K562 (cell line): ENCODE measurements around the gene MAP2K6. TPM values are rescaled to one million over a fixed set of nuclear protein-coding genes. Genes with fewer than 3 reads are reported as not detected.

Experiments used
- ATAC-seq: fragments of 200-7000 bp; cut with Tn5 transposase; 3 replicates; pipeline ENCODE4 v1.9.1; 2020; ENCODE audit warnings: moderate library complexity
- BruUV-seq: library from RNA; stranded (reverse); fragments of 400-500 nt; replicated peaks from 2 replicates; lab custom pipeline; 2021; lab: Mats Ljungman, UMichigan
- CTCF ChIA-PET: fragments of 300-600 bp; formaldehyde crosslinking; extraction: SDS; loops from one replicate; lab custom pipeline; 2021; ENCODE audit warnings: low intra/inter-chr PET ratio; lab: Yijun Ruan, JAX
- POLR2A ChIA-PET: fragments of 300-600, 350-650 bp; sonication (Branson Sonifier 250); formaldehyde crosslinking; extraction: SDS; loops from one replicate; lab custom pipeline; 2021; ENCODE audit warnings: antibody characterized with exemption, inconsistent platforms; lab: Yijun Ruan, JAX
- DNase-seq, 4 experiments: peaks; one replicate each; pipeline versions ENCODE4 v3.0.0 to v3.0.0-alpha.2; 2011 to 2018; ENCODE audit warnings: low spot score in 3 of 4, mixed read lengths in 3 of 4; ENCODE audit errors: extremely low read depth in 1 of 4
- FAIRE-seq: peaks from 2 replicates; lab custom pipeline; 2011; peaks lifted over from hg19 to GRCh38; lab: Jason Lieb, UNC
- H2AFZ ChIP-seq: 2 replicates; pipeline ENCODE4 v1.6.0; 2011; ENCODE audit warnings: low read depth, low read length, control low read depth, inconsistent platforms
- H3K27ac ChIP-seq: fragments of 200-600 bp; 3 replicates; pipeline ENCODE4 v1.8.0; 2011; ENCODE audit warnings: low read depth, mild to moderate bottlenecking, control low read depth, inconsistent platforms, low read length, moderate library complexity, mixed read lengths; ENCODE audit errors: extremely low read depth
- H3K27me3 ChIP-seq, 2 experiments: fragments of 300-600 bp in 1 of 2; 2 replicates in 1 of 2; 3 replicates in 1 of 2; pipeline versions ENCODE4 v1.6.0 to v1.8.0; 2011; ENCODE audit warnings: inconsistent platforms in 2 of 2, low read length in 2 of 2, mild to moderate bottlenecking in 1 of 2, mixed read lengths in 1 of 2, moderate library complexity in 1 of 2; ENCODE audit not compliant: control insufficient read depth in 2 of 2, insufficient read depth in 2 of 2
- H3K36me3 ChIP-seq: fragments of 300-600 bp; 3 replicates; pipeline ENCODE4 v1.8.0; 2011; ENCODE audit warnings: mild to moderate bottlenecking, low read length, inconsistent platforms; ENCODE audit not compliant: control insufficient read depth, insufficient read depth
- H3K4me1 ChIP-seq, 2 experiments: fragments of 200-600 bp in 1 of 2; replicated peaks in 1 of 2; 2 replicates in 1 of 2; 3 replicates in 1 of 2; pipeline versions ENCODE4 v1.5.1 to v1.8.0; 2011; ENCODE audit warnings: inconsistent platforms in 2 of 2, low read length in 2 of 2, mild to moderate bottlenecking in 1 of 2, mixed read lengths in 1 of 2, moderate library complexity in 1 of 2; ENCODE audit not compliant: control insufficient read depth in 2 of 2, insufficient read depth in 2 of 2
- H3K4me2 ChIP-seq: 2 replicates; pipeline ENCODE4 v1.6.1; 2011; ENCODE audit warnings: low read length, control low read depth, inconsistent platforms, mixed read lengths; ENCODE audit not compliant: insufficient read depth
- H3K4me3 ChIP-seq: fragments of 200-600 bp; sonication (generic), shearing (Covaris generic); 2 replicates; pipeline ENCODE4 v1.5.1; 2016; ENCODE audit warnings: control low read depth, inconsistent platforms
- H3K79me2 ChIP-seq: fragments of 200-600 bp; 3 replicates; pipeline ENCODE4 v1.8.0; 2011; ENCODE audit warnings: low read length, inconsistent platforms; ENCODE audit not compliant: control insufficient read depth, insufficient read depth
- H3K9ac ChIP-seq, 2 experiments: 2 replicates each; pipeline versions ENCODE4 v1.6.0 to v1.6.1; 2011; ENCODE audit warnings: low read depth in 2 of 2, low read length in 2 of 2, control low read depth in 1 of 2, inconsistent platforms in 1 of 2, mild to moderate bottlenecking in 1 of 2, mixed read lengths in 1 of 2; ENCODE audit not compliant: insufficient read depth in 1 of 2
- H3K9me1 ChIP-seq: one replicate; pipeline ENCODE4 v1.6.0; 2011; ENCODE audit warnings: inconsistent platforms, mild to moderate bottlenecking, low read length, moderate library complexity; ENCODE audit not compliant: control insufficient read depth, insufficient read depth
- H3K9me3 ChIP-seq: replicated peaks from 2 replicates; pipeline ENCODE4 v1.5.1; 2011; ENCODE audit warnings: low read depth, low read length, inconsistent platforms; ENCODE audit not compliant: control insufficient read depth, insufficient read depth
- H4K20me1 ChIP-seq: replicated peaks from 2 replicates; pipeline ENCODE4 v1.6.1; 2011; ENCODE audit warnings: low read length, inconsistent platforms, mixed read lengths; ENCODE audit not compliant: control insufficient read depth, insufficient read depth
- HDAC3 ChIP-seq: fragments of 450-650 bp; IDR thresholded peaks from 2 replicates; pipeline ENCODE4 v1.6.1; 2018; ENCODE audit warnings: borderline replicate concordance, mild to moderate bottlenecking, moderate library complexity; ENCODE audit not compliant: partially characterized antibody
- MAZ ChIP-seq, 2 experiments: fragments of 450-650 bp in 1 of 2; sonication (generic) in 1 of 2; formaldehyde crosslinking; IDR thresholded peaks in 1 of 2; conservative IDR thresholded peaks in 1 of 2; 2 replicates each; pipeline versions ENCODE4 v1.4.0 to v1.5.0; 2020; ENCODE audit warnings: mild to moderate bottlenecking in 1 of 2, missing genetic modification reagents in 1 of 2
- MCM5 ChIP-seq: fragments of 450-650 bp; IDR thresholded peaks from 2 replicates; pipeline ENCODE4 v1.6.1; 2016; ENCODE audit warnings: low read depth
- MIER1 ChIP-seq: fragments of 450-650 bp; IDR thresholded peaks from 2 replicates; pipeline ENCODE4 v1.6.1; 2016; ENCODE audit warnings: antibody characterized with exemption, mild to moderate bottlenecking, low read depth
- NR2C2 ChIP-seq, 2 experiments: fragments of 200-800 bp in 1 of 2; sonication (Bioruptor generic) in 1 of 2; sonication (generic) in 1 of 2; formaldehyde crosslinking in 1 of 2; IDR thresholded peaks; 2 replicates each; pipeline versions ENCODE4 v1.6.1 to v1.8.0; 2016 to 2022; ENCODE audit warnings: mild to moderate bottlenecking in 1 of 2, missing compliant biosample characterization in 1 of 2, missing genetic modification characterization in 1 of 2, missing genetic modification reagents in 1 of 2
- SRSF9 ChIP-seq: fragments of 200-400 bp; formaldehyde crosslinking; IDR thresholded peaks from 2 replicates; pipeline ENCODE4 v1.6.1; 2017; ENCODE audit warnings: low read depth, low read length, borderline replicate concordance
- TCFL5 ChIP-seq: fragments of 250-450 bp; sonication (Bioruptor Pico); conservative IDR thresholded peaks from 2 replicates; pipeline ENCODE4 v1.6.1; 2021; ENCODE audit warnings: mild to moderate bottlenecking, moderate library complexity, matching md5 sums
- USF2 ChIP-seq: sonication (generic); formaldehyde crosslinking; IDR thresholded peaks from 2 replicates; pipeline ENCODE4 v1.5.0; 2020; ENCODE audit warnings: missing genetic modification reagents
- WGBS: fragments of 100-300 bp; shearing (Covaris generic); methylation state at CpG from one replicate; pipeline ENCODE4 v1.1.6; 2016; ENCODE audit warnings: low coverage, mixed read lengths; ENCODE audit not compliant: insufficient coverage; ENCODE audit errors: missing lambda C conversion rate; 5-methylcytosine and 5-hydroxymethylcytosine counted together
- in situ Hi-C: fragments of 300-500 bp; cut with MboI; formaldehyde crosslinking; loops from 4 replicates; pipeline ENCODE4 v1.15.0; 2018; ENCODE audit warnings: inconsistent platforms, mixed read lengths
- intact Hi-C: fragments of 100-400 bp; cut with micrococcal nuclease; formaldehyde crosslinking; loops from 2 replicates; pipeline ENCODE4 v1.14.2; 2022
- polyA plus RNA-seq, 8 experiments: library from polyadenylated mRNA; depleted of rRNA in 4 of 8; stranded (reverse) in 5 of 8; unstranded in 3 of 8; fragments of >200 nt; fragmentation: Nextera tagmentation in 2 of 8; fragmentation: Illumina TruSeq in 1 of 8; extraction: Ambion mirVana in 2 of 8; extraction: Trizol in 1 of 8; gene quantifications; 2 replicates each; pipeline versions ENCODE4 v1.2.1 to v1.2.3, GENCODE V29; 2011 to 2014; ENCODE audit warnings: inconsistent platforms in 1 of 8, missing spikeins in 1 of 8
- total RNA-seq, 7 experiments: library from RNA; depleted of rRNA in 6 of 7; stranded (reverse); fragments of >200 nt in 6 of 7; fragmentation: Illumina TruSeq in 2 of 7; extraction: Trizol in 2 of 7; gene quantifications; 2 replicates each; pipeline versions ENCODE4 v1.2.1 to v1.2.3, GENCODE V29; 2011 to 2021; ENCODE audit warnings: low replicate concordance in 1 of 7
- TF ChIP-seq, protein P1 (sequence below), 2 experiments: IDR thresholded peaks; 2 replicates each; pipeline ENCODE4 v1.6.1; 2012; ENCODE audit warnings: improper control_type of control experiment in 2 of 2, low read depth in 2 of 2, low read length in 2 of 2, borderline replicate concordance in 1 of 2
- TF ChIP-seq, protein P2 (sequence below): fragments of 450-650 bp; IDR thresholded peaks from 2 replicates; pipeline ENCODE4 v1.6.1; 2016; ENCODE audit warnings: antibody characterized with exemption
- TF ChIP-seq, protein P3 (sequence below): fragments of 450-650 bp; IDR thresholded peaks from 2 replicates; pipeline ENCODE4 v1.6.1; 2016; ENCODE audit warnings: missing biosample characterization, missing genetic modification characterization

The MAP2K6 gene
- total and polyA plus RNA-seq, 9 of the 15 experiments (the other 6 are each of a cell fraction or from before 2014, with no cell fraction given): 0.07 to 0.13 TPM; not detected in 7

DNA sequence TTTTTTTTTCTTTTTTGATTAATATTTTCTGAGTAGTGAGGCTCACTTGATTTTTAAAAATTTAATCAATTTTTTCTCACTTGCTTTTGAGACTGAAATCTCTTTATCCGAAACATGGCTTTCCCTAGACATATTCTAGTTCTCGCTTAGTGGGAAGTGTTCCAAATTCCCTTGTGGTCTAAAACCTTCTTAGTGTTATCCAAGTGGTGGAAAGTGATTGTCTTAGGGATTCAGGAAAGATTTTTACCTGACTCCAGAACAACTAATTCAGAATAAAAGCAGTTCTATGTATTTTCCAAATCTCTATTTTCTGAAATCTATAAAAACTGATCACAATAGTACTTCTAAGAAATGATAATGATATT lies 178.8 kb downstream of the MAP2K6 start:
- no peak overlapping the region for H3K4me3 ChIP-seq
- 0% methylated on average over 2 of the region's 2 CpGs for WGBS
- POLR2A ChIA-PET: no interaction called here

GRCh38 chr17:69593716-69594115 lies 179.2 kb downstream of the MAP2K6 start:
- Histone ChIP-seq H3K79me2 (no peaks in the 10 kb centered on the region), H3K4me3 (no peak overlapping the region), H3K9me3 (no peaks in the 10 kb centered on the region), H3K4me2 (no peak overlapping the region), H3K4me1 (no peaks in the 10 kb centered on the region), H2AFZ (no peak overlapping the region), H3K27ac (no peak overlapping the region), H4K20me1 (no peaks in the 10 kb centered on the region), H3K27me3 (no peaks in the 10 kb centered on the region), H3K9ac (no peak overlapping the region), H3K36me3 (no peaks in the 10 kb centered on the region), H3K9me1 (no peaks in the 10 kb centered on the region)
- ATAC-seq: no peak
- no peak for DNase-seq
- BruUV-seq: no TSS peak
- WGBS: 3% methylated on average over 2 of the region's 2 CpGs
- CTCF ChIA-PET: no interaction called here
- in situ Hi-C loops (no loop called here), intact Hi-C loops (no loop called here)
- FAIRE-seq: no peak
- POLR2A ChIA-PET: no interaction called here
- TF ChIP-seq MAZ (CRISPR knock-in tag; conservative IDR thresholded peaks at IDR 0.05 in 1 of 2, IDR thresholded peaks at IDR 0.05 in 1 of 2): no peak
- no peak for TF ChIP-seq TCFL5 (CRISPR knock-in tag)
- no peak for TF ChIP-seq MIER1
- TF ChIP-seq USF2: no peak
- TF ChIP-seq, protein P1, sequence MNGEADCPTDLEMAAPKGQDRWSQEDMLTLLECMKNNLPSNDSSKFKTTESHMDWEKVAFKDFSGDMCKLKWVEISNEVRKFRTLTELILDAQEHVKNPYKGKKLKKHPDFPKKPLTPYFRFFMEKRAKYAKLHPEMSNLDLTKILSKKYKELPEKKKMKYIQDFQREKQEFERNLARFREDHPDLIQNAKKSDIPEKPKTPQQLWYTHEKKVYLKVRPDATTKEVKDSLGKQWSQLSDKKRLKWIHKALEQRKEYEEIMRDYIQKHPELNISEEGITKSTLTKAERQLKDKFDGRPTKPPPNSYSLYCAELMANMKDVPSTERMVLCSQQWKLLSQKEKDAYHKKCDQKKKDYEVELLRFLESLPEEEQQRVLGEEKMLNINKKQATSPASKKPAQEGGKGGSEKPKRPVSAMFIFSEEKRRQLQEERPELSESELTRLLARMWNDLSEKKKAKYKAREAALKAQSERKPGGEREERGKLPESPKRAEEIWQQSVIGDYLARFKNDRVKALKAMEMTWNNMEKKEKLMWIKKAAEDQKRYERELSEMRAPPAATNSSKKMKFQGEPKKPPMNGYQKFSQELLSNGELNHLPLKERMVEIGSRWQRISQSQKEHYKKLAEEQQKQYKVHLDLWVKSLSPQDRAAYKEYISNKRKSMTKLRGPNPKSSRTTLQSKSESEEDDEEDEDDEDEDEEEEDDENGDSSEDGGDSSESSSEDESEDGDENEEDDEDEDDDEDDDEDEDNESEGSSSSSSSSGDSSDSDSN (IDR thresholded peaks at IDR 0.05; ENCODE audit: borderline replicate concordance in 1 of 2, low read depth in 2 of 2, low read length in 2 of 2): no peak
- TF ChIP-seq, protein P2, sequence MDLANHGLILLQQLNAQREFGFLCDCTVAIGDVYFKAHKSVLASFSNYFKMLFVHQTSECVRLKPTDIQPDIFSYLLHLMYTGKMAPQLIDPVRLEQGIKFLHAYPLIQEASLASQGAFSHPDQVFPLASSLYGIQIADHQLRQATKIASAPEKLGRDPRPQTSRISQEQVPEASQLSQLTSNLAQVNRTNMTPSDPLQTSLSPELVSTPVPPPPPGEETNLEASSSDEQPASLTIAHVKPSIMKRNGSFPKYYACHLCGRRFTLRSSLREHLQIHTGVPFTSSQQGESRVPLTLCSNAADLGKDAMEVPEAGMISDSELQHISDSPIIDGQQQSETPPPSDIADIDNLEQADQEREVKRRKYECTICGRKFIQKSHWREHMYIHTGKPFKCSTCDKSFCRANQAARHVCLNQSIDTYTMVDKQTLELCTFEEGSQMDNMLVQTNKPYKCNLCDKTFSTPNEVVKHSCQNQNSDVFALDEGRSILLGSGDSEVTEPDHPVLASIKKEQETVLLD: no peak
- no peak for TF ChIP-seq MCM5

More for the DNA sequence above, 178.8 kb downstream of the MAP2K6 start:
- CTCF ChIA-PET: no interaction called here
- Histone ChIP-seq H3K4me1 (no peaks in the 10 kb centered on the region), H3K4me2 (no peak overlapping the region), H3K9ac (no peak overlapping the region), H3K27me3 (no peaks in the 10 kb centered on the region), H3K79me2 (no peaks in the 10 kb centered on the region)
- BruUV-seq: no TSS peak
- DNase-seq: no peak
- TF ChIP-seq HDAC3 (no peak), SRSF9 (no peak), NR2C2 (CRISPR knock-in tag; IDR thresholded peaks at IDR 0.05) (no peak), NR2C2 (tag; IDR thresholded peaks at IDR 0.05) (no peak)
- TF ChIP-seq, protein P3, sequence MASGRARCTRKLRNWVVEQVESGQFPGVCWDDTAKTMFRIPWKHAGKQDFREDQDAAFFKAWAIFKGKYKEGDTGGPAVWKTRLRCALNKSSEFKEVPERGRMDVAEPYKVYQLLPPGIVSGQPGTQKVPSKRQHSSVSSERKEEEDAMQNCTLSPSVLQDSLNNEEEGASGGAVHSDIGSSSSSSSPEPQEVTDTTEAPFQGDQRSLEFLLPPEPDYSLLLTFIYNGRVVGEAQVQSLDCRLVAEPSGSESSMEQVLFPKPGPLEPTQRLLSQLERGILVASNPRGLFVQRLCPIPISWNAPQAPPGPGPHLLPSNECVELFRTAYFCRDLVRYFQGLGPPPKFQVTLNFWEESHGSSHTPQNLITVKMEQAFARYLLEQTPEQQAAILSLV (tag): no peak
- TF ChIP-seq, all 486 proteins: peak for 0
- Histone ChIP-seq H3K9me1 (no peaks in the 10 kb centered on the region), H2AFZ (no peak overlapping the region), H3K36me3 (no peaks in the 10 kb centered on the region), H4K20me1 (no peaks in the 10 kb centered on the region), H3K9me3 (no peaks in the 10 kb centered on the region), H3K27ac (no peak overlapping the region)
- ATAC-seq (no peak), FAIRE-seq (no peak)
- intact Hi-C loops: no loop called here
- in situ Hi-C loops: no loop called here
